GM21367 (cell line): ENCODE results near the gene TNIP2.
"Not testable (repeated sequence)": the region's sequence is repeated elsewhere in the genome, so short reads cannot be mapped to it uniquely, and the experiment has no call there.

Experiments
- ATAC-seq: cut with Tn5 transposase; IDR thresholded peaks from one replicate; pipeline ENCODE4 v1.9.1; 2021; ENCODE audit not compliant: unreplicated experiment

TNIP2 gene

DNA sequence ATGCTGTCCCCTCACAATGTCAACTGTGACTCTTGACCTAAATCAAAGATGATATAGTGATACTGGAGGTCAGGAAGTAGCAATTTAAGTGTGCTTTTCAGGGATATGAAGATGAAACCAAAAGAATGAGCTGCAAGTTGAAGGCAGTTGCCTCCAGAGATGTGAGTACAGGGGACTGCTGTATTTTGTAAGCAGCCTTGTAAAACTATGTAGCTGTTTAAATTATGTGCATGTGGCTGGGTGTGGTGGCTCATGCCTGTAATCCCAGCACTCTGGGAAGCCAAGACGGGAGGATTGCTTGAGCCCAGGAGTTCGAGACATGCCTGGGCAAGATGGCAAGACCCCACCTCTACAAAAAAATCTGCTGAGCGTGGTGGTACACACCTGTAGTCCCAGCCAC lies 15.1 kb upstream of the TNIP2 start:
- no peak for ATAC-seq

DNA sequence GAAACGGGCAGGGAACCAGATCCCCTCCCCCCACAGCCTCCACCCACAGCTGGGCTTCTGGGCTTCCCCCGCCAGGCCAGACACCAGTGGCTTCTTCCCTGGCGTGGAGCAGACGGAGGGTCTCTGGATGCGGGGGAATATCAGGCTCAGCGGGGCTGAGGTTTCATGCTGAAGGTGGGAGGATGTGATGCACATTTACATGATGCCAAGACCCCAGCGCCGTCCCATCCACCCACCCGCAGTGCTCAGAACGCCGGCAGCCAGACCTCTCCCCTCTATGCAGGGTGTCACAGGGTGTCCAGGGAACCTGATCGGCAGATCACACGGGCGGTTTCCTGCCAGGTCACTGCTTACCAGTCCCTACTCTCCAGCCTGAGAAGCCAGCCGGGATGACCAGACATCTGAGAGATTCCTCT lies 12.8 kb upstream of the TNIP2 start:
- no peak for ATAC-seq

DNA sequence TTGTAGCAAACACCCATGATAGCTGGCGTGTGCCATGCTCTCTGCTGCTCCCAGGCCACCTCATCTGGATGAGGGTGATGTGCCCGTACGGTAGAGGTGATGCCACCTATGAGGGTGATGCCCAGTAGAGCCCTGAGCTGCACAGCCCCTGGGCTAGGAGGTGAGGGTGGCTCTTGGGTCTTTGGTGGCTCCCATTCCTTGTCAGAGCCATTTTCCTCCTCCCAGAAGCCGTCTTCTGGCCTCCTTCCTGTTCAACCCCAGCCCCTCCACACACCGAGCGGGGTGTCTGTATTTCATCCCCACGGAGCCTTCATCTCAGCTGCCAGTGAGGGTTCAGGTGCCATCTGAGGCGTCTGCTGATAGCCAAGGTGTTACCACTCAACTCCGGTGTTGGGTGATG lies 12.0 kb upstream of the TNIP2 start:
- ATAC-seq, result no peak

DNA sequence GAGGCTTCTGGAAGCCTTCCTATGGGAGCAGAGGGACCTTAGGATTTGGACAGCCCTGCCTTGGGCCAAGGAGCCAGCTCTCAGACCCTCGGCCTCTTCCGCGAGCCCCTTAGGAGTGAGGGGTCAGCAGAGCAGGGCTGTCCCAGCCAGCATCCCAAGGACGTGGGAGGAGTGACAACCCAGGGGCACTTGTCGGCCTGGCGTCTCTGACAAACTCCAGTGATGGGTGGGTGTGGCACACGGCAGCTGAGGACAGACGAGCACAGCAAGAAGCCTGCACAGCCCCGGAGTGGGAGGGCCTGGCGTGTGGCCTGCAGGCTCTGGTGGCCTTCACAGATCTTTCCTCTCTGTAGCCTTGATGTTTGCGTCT lies 11.6 kb upstream of the TNIP2 start:
- no peak for ATAC-seq

DNA sequence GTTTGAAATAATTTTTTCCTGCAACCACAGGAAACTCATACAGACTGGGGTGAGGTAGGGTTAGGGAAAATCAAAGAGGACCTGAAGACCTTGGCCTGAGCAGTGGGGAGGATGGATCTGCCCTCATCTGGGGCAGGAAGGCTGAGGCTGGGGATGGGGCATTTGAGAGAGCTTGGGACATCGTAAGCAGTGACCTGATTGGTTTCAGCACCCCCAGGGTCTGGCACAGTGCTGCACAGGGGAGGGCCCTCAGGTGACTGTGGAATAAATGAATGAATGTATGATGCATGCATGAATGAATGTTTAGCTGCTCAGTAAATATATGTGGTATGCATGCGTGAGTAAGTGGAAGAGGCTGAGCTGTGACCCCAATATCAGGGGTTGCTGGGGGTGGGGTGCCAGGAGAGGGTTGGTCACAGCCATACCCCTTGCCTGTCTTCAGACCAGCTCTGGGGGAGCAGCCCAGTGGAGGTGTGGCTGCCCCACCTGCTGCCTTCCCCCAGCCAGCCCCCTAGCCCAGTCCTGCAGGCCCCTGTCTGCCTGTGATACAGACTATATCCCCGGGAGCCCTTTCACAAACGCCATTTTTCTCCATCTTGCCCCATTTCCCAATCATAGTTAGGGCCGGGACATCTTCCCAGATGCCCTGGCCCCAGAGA lies 11.0 kb upstream of the TNIP2 start:
- no peak for ATAC-seq

DNA sequence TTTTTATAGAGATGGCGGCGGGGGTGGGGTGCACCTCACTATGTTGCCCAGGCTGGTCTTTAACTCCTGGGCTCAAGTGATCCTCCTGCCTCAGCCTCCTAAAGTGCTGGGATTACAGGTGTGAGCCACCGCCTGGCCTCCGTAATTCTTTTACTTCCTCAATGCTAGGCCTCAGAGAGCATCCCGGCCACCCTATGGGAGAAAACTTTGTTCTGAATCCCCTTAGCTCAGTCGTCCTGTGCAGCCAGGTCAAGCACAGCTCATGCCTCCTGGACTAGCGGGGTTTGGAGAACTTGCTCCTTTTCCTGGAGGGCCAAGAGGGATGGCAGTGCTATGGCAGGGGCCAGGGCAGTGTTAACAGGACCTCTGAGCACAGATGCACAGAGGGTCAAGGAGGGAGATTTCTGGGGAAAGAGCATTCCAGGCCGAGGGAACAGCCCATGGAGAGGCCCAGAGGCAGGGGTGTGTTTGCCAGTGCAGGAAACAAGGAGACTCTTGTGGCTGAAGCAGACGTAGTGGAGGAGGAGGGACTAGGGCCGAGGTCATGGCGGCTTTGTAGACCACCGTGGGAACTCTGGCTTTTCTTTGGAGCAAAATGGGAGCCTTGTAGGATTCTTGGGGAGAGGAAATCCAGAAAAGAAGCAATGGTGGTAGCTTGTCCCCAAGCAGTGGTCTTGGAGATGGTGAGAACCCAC lies 9.8 kb upstream of the TNIP2 start:
- ATAC-seq, result no peak

DNA sequence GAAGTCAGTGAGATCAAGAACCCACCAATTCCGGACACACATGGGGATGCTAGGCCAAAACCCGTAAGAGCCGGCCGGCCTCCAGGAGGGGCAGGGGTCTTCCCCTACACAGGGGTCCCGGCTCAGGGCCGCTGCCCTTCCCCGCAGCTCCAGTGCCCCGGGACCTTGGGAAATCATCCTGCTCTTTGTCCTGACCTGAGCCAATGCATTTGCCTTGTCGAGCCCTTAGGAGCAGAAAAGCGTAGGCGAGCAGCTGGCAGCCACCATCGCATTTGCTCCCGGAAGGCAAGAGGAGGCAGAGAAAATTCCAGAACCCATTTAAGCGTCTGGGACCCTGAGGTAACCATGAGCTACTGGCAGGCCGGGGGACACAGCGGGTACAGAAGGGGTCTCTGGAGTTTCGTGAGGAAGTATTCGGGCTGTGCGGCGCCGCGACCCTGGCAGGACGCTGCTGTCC lies 7.4 kb upstream of the TNIP2 start:
- no peak for ATAC-seq

DNA sequence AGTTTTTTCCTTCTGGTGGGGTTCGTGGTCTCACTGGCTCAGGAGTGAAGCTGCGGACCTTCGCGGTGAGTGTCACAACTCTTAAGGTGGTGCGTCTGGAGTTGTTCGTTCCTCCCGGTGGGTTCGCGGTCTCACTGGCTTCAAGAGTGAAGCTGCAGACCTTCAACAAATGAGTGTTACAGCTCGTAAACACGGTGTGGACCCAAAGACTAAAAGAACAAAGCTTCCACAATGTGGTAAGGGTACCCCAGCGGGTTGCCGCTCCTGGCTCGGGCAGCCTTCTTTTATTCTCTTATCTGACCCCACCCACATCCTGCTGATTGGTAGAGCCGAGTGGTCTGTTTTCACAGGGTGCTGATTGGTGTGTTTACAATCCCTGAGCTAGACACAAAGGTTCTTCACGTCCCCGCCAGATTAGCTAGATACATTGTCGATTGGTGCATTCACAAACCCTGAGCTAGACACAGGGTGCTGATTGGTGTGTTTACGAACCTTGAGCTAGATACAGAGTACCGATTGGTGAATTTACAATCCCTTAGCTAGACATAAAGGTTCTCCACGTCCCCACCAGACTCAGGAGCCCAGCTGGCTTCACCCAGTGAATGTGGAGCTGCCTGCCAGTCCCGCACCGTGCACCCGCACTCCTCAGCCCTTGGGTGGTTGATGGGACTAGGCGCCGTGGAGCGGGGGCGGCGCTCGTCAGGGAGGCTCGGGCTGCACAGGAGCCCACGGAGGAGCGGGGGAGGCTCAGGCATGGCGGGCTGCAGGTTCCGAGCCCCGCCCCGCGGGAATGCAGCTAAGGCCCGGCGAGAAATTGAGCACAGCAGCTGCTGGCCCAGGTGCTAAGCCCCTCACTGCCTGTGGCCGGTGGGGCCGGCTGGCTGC lies 6.6 kb upstream of the TNIP2 start:
- ATAC-seq, result not testable (repeated sequence)

DNA sequence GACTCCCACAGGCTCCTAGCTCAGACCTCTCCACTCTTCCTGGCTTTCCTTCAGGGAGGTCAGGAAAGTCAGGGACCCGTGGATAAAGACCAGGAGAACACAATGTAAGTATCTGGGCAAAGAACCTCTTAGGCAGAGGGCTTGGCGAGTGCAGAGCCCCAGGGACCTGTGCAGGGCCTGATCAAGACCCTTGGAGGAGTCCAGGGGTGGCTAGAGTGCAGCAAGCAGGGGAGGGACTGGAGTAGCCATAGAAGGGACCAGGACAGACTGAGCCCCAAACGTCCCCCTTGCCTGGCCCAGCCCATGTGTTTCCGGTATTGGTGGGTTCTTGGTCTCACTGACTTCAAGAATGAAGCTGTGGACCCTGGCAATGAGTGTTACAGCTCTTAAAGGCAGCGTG lies 5.9 kb upstream of the TNIP2 start:
- no peak for ATAC-seq

DNA sequence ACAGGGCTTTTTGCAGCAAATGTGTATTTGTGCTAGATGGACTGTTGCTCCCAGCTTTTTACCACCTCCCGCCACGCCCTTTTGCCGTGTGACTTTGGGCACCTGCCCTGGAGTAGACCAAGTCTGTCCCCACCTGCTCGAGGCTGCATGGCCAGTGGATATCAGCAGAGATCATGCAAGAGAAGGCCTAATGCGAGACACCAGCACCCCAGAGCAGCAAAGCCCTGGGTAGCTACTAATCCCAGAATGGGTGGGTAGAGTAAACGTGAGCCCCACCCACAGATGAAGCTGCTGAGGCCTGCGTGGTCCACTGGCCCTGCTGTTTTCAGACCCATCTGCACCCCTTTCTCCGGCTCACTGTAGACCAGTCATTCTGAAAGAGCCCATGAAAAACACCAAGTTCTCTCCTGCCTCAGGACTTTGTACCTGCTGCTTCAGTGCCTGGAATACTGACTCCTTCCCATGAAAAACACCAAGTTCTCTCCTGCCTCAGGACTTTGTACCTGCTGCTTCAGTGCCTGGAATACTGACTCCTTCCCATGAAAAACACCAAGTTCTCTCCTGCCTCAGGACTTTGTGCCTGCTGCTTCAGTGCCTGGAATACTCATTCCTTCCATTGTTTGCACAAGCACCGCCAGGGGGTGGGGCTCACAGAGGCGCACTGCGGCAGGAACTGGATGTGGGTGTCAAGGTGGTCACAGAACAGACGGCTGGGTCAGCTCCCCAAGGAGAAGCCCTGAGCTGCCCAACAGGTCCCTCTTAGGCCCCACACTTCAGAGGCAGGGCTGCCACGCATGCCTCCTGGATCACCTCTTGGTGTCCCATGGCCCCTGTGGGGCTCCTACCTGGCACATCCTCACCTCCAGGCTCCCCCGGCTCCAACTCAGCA lies 5.1 kb upstream of the TNIP2 start:
- no peak for ATAC-seq

DNA sequence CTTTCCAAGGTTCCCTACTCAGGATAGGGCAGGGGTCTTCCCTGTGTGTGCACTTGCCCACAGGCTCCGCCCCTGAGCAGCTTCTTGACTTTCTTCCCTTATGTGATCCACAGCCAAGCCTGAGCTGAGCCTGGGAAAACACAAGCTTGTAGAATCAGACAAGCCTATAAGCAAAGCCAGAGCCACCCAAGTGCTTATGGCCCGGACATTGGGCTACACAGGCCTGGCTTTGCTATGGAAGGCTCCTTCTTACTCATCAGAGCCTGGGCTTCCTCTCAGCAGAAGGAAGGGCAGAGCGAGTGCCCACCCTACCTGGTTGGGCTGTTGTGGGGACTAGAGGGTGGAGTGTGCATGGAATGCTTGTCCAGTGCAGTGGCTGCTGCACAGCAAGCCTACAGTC lies 1.3 kb upstream of the TNIP2 start:
- ATAC-seq, result no peak

DNA sequence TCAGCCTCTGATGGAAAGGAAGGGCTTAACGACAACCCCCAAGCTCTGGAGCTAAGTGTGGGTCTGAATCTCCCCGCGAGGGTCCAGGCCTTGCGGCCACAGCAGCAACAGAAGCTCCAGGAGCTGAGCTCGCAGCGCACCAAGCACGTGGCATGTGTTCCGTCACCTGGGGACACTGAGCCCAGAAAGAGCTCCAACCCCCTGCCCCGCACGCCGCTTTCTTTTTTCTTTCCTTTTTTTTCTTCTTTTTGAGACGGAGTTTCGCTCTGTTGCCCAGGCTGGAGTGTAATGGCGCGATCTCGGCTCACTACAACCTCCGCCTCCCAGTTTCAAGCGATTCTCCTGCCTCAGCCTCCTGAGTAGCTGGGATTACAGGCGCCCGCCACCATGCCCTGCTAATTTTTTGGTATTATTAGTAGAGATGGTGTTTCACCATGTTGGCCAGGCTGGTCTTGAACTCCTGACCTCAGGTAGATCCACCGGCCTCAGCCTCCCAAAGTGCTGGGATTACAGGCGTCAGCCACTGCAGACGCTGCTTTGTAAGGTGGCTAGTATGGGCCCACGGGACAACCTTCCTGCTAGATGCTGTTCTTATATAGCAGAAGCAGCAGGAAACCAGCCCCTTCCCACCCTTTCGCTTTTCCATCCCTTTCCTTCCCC lies 685 bp upstream of the TNIP2 start:
- no peak for ATAC-seq

DNA sequence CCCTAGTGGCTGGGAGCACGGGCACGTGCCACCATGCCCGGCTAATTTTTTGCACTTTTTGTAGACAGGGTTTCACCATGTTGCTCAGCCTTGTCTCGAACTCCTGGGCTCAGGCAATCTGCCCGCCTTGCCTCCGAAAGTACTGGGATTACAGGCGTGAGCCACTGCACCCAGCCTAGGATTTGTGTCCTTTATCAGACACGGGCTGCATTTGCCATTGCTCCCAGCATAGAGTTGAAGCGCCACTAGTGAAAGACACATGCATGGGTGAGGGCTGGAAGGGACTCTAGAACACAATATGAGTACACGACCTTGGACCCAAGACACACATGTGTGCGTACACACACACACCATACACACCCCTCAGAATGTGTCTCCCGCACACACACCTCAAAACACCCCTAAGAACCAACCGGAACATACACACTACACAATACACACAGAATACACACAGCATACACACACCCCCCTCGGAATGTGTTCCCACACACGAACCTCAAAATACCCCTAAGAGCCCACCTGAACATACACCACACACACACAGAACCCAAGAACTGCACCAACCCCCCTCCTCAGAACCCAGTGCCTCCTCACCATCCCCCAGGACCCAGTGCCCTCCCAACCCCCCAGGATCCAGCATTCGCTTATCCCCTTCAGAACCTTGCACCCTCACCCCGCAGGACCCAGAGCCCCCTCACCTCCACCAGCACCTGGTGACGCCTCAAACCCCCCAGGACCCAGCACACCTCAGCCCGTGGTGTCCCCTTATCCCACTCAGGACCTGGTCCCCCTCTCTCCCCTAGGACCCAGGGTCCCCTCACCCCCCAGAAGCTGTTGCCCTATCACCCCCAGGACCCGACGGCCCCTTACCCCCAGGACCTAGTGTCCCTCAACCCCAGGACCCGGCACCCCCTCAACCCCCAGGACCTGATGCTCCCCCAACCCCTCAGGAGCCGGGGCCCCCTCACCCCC lies 1.0 kb downstream of the TNIP2 start:
- no peak for ATAC-seq

DNA sequence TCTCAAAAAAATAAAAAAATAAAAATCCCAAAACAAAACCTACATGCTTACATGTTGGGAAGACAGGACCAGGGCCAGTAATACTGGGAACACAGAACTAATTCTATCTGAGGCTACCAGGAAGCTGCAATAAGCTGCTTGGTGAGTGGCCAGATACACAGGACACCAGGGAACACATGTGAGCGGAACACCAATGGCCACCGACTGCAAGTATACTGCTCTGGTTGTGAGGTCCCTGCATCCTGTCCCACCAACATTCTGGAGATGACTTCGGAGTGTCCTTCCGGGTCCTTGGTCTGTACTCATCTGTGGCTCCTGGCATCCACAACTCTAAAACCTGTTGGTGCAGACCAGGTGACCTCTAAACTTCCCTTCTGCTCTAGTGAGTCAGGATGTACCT lies 2.7 kb downstream of the TNIP2 start:
- ATAC-seq, result no peak

DNA sequence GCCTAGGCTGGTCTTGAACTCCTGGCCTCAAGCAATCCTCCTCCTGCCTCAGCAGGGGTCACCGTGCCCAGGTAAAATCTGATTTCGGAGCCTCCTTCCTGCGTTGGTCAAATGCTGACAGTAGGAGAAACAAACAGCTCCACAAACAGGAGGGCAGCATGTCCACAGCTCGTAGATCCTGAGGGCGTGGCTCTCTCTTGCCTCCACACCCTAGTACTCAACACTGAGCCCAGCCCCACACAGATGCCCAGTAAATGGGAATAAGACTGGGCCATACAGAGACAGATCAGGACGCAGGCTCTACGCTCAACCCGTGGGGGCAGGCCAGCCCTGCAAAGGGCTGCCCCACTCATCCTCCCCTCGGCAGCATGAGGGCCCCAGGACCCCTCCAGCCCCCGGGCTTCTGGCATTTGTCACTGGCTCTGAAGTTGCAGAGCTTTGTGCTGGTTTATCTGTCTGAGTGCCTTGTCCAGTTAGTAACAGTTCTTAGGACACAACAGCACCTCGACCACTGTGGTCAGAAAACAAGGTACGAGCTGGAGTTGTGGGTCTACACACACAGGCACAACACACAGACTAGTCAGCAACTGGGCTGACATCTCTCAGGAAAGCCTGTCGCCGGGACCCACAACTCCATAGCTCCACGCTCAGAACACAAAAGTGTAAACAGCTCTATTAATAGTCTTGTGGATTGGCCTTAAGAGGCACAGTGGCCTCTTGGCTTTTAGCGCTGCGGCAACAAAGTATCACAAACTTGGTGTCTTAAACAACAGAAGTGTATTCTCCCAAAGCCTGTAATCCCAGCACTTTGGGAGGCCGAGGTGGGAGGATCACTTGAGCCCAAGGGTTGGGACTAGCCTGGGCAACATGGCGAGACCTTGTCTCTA lies 5.2 kb downstream of the TNIP2 start:
- ATAC-seq, result no peak

DNA sequence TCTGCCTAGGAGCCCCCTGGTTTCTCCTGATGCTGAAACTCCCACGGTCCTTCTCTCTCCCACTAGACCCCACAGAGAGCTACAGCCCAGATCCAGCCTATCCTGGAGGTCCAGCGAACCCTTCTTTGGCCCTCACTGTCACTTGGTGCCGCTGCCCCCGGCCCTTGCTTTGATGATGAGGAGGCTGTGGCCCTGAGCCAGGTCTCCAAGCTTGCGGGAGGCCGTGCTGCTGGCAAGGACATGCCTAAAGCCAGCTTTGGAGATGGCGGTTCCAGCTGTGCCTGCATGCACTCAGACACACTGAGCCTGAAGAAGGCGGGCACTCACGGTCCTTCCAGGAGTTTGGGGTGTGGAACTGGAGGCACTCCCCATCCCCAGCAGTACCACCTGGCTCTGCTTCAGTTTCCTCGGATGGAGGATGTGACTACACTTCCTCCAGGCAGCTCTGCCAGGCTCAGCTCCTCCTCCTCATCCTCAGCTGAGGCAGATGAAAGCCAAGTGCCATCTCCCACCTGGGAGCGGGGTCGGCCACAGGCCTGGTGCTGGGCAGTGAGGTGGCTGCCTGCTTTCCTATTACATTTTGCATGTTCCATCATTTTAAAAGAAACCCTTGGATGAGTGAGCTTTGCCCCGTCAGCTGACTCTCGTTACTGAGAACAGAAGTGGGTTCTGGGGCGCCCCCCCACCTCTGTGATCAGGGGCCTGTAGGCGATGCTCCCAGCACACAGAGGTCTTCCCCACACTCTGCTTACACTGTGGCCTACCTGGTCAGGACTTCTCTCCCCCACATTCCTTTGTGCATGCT lies 9.0 kb downstream of the TNIP2 start:
- ATAC-seq, result no peak

DNA sequence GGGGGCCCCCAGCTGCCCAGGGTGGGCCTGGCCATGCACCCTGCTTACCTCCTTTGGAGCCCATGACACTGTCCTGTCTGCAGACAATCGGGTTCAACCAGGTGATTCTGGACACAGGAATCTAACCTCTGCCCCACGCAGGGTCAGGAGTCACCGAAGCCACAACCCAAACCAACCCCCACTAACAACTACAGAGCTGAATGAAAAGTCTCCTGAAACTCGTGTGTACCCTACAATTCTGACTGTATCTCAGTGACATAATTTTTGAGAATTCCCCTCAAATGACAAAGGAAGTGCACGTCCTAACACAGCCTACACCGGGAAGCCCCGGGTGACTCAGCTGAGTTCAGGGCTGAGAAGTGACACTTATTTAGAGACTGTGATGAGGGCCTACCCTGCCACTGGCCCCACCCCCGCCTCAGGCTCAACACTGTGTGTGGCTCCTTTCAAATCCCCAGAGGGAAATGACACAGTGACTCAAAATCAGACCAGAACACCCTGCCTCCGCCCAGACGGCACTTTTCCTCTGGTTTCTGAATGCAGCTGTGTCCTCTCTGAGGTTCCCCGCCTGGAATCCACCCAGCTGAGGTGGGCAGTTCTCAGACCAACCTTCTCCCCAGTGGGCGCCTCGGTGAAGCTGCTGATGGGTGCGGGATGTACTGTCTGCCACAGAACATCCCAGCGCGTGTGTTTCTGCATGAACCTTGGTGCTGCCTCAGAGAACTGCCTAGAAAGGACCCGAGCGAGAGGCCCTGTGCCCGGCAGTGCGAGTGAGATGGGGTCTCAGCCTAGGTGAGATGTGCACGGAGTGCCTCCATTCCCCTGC lies 9.9 kb downstream of the TNIP2 start:
- ATAC-seq, result peak; percentile 85
